ENCODE measurements around the gene MDP1. TPM values are rescaled to one million over a fixed set of nuclear protein-coding genes. Genes with fewer than 3 reads are reported as not detected.

Gene MDP1
- polyA plus RNA-seq, 1 donor (not counting 4 experiments of a cell fraction or from before 2014, with no cell fraction given) = 7.3 TPM

- Histone ChIP-seq H3K27me3 (ENCODE audit: control insufficient read depth, extremely low read depth, insufficient read depth, low read length) (no peaks in the 10 kb centered on the region), H3K27ac (ENCODE audit: control insufficient read depth, insufficient read depth, low read length) (no peak overlapping the region), H3K9ac (ENCODE audit: control insufficient read depth, extremely low read depth, insufficient read depth, low read length) (no peak overlapping the region), H3K4me3 (ENCODE audit: control insufficient read depth in 2 of 3, extremely low read depth in 1 of 3, insufficient read depth in 2 of 3, low read depth in 1 of 3, low read length in 3 of 3) (no peak overlapping the region), H3K36me3 (ENCODE audit: control insufficient read depth in 2 of 2, extremely low read depth in 1 of 2, insufficient read depth in 2 of 2, low read length in 2 of 2) (peaks cover 13 to 28% of the 10 kb centered on the region in 2 experiments), H3K9me3 (ENCODE audit: control insufficient read depth, low read depth, low read length) (no peaks in the 10 kb centered on the region), H2AFZ (ENCODE audit: control insufficient read depth, low read length) (no peak overlapping the region), H3K9me1 (ENCODE audit: control insufficient read depth, extremely low read depth, insufficient read depth, low read length) (no peaks in the 10 kb centered on the region), H4K20me1 (ENCODE audit: control insufficient read depth, extremely low read depth, insufficient read depth, low read length) (no peaks in the 10 kb centered on the region), H3K4me2 (ENCODE audit: control insufficient read depth, extremely low read depth, insufficient read depth, low read depth, low read length) (no peak overlapping the region), H3K79me2 (ENCODE audit: control insufficient read depth, insufficient read depth, low read length) (no peaks in the 10 kb centered on the region), H3K4me1 (ENCODE audit: control insufficient read depth, extremely low read depth, insufficient read depth, low read length) (no peaks in the 10 kb centered on the region)
- no peak for FAIRE-seq
- dilution Hi-C loops (cut with MboI; ENCODE audit: extremely low pct_ligation_motif_present, low sequenced_read_pairs) = no loop called here
- TF ChIP-seq EZH2 (IDR thresholded peaks at IDR 0.05; ENCODE audit: low read length) (no peak), CTCF (optimal IDR thresholded peaks at IDR 0.05 in 1 of 3, IDR thresholded peaks at IDR 0.05 in 1 of 3, conservative IDR thresholded peaks at IDR 0.05 in 1 of 3; ENCODE audit: extremely low read depth in 1 of 3, insufficient read depth in 2 of 3, low read length in 3 of 3) (no peak)
- DNase-seq (ENCODE audit: low read depth, low spot score) = no peak
Observed at GRCh38 chr14:24250354-24250753, 34.5 kb upstream of the MDP1 start.

- no peak overlapping the region for H2AFZ ChIP-seq (ENCODE audit: control insufficient read depth, low read length)
- H3K9ac ChIP-seq (ENCODE audit: control insufficient read depth, extremely low read depth, insufficient read depth, low read length) = no peak overlapping the region
- H3K27ac ChIP-seq (ENCODE audit: control insufficient read depth, insufficient read depth, low read length) = no peak overlapping the region
- dilution Hi-C loops (cut with MboI; ENCODE audit: extremely low pct_ligation_motif_present, low sequenced_read_pairs) = no loop called here
- no peaks in the 10 kb centered on the region for H3K4me1 ChIP-seq (ENCODE audit: control insufficient read depth, extremely low read depth, insufficient read depth, low read length)
- TF ChIP-seq CTCF (optimal IDR thresholded peaks at IDR 0.05 in 1 of 3, IDR thresholded peaks at IDR 0.05 in 1 of 3, conservative IDR thresholded peaks at IDR 0.05 in 1 of 3; ENCODE audit: extremely low read depth in 1 of 3, insufficient read depth in 2 of 3, low read length in 3 of 3) (no peak), EZH2 (IDR thresholded peaks at IDR 0.05; ENCODE audit: low read length) (no peak)
- H4K20me1 ChIP-seq (ENCODE audit: control insufficient read depth, extremely low read depth, insufficient read depth, low read length) = no peaks in the 10 kb centered on the region
- peaks cover 4 to 21% of the 10 kb centered on the region in 2 experiments for H3K36me3 ChIP-seq (ENCODE audit: control insufficient read depth in 2 of 2, extremely low read depth in 1 of 2, insufficient read depth in 2 of 2, low read length in 2 of 2)
- no peak overlapping the region for H3K4me3 ChIP-seq (ENCODE audit: control insufficient read depth in 2 of 3, extremely low read depth in 1 of 3, insufficient read depth in 2 of 3, low read depth in 1 of 3, low read length in 3 of 3)
- FAIRE-seq = no peak
- H3K4me2 ChIP-seq (ENCODE audit: control insufficient read depth, extremely low read depth, insufficient read depth, low read depth, low read length) = no peak overlapping the region
- no peaks in the 10 kb centered on the region for H3K9me1 ChIP-seq (ENCODE audit: control insufficient read depth, extremely low read depth, insufficient read depth, low read length)
- no peaks in the 10 kb centered on the region for H3K27me3 ChIP-seq (ENCODE audit: control insufficient read depth, extremely low read depth, insufficient read depth, low read length)
- H3K9me3 ChIP-seq (ENCODE audit: control insufficient read depth, low read depth, low read length) = no peaks in the 10 kb centered on the region
- no peaks in the 10 kb centered on the region for H3K79me2 ChIP-seq (ENCODE audit: control insufficient read depth, insufficient read depth, low read length)
- DNase-seq (ENCODE audit: low read depth, low spot score) = no peak
Observed at GRCh38 chr14:24249230-24250021, 33.6 kb upstream of the MDP1 start.
